ENCODE measurements around the gene CARMIL1.
"Not testable (repeated sequence)": the region's sequence is repeated elsewhere in the genome, so short reads cannot be mapped to it uniquely, and the experiment has no call there.

The CARMIL1 gene

GRCh38 chr6:25431975-25432307 is 152.8 kb downstream of the CARMIL1 start:
- TF ChIP-seq POLR2AphosphoS5 (IDR thresholded peaks at IDR 0.05; ENCODE audit: low read depth, low read length) (no peak), SPI1 (IDR thresholded peaks at IDR 0.05; ENCODE audit: low read depth, low read length) (no peak), PAX5 (IDR thresholded peaks at IDR 0.05; ENCODE audit: insufficient read depth, low read length, severe bottlenecking) (no peak), TAF1 (IDR thresholded peaks at IDR 0.05; ENCODE audit: low read depth, low read length) (no peak), POU2F2 (IDR thresholded peaks at IDR 0.05; ENCODE audit: low read depth, low read length) (no peak)
- DNase-seq (ENCODE audit: insufficient read length, low spot score), result no peak
- no peak for FAIRE-seq

DNA sequence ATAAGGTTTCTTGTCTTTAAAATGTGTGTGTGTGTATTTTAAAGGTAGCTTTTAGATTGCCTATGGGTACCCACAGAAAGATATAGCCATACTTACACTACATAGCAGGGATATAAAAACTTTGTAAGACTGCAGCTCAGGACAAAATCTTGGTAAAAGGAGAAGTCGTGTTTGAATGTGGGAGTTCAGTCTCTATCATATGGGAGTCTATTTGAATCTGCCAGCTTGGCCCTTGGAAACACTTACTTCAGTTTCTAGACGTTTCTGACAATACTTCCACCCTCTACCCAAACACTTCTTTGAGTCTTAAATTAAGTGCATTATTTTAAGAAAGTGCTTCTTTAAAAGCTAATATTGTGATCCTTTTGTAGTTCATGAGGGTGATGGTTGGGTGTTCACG is 155.7 kb downstream of the CARMIL1 start:
- DNase-seq (ENCODE audit: insufficient read length, low spot score), result no peak
- FAIRE-seq, result no peak
- TF ChIP-seq PAX5 (IDR thresholded peaks at IDR 0.05; ENCODE audit: insufficient read depth, low read length, severe bottlenecking) (no peak), SPI1 (IDR thresholded peaks at IDR 0.05; ENCODE audit: low read depth, low read length) (no peak), TAF1 (IDR thresholded peaks at IDR 0.05; ENCODE audit: low read depth, low read length) (no peak), POLR2A (IDR thresholded peaks at IDR 0.05; ENCODE audit: low read depth, low read length) (no peak), POLR2AphosphoS5 (IDR thresholded peaks at IDR 0.05; ENCODE audit: low read depth, low read length) (no peak), POU2F2 (IDR thresholded peaks at IDR 0.05; ENCODE audit: low read depth, low read length) (no peak)

DNA sequence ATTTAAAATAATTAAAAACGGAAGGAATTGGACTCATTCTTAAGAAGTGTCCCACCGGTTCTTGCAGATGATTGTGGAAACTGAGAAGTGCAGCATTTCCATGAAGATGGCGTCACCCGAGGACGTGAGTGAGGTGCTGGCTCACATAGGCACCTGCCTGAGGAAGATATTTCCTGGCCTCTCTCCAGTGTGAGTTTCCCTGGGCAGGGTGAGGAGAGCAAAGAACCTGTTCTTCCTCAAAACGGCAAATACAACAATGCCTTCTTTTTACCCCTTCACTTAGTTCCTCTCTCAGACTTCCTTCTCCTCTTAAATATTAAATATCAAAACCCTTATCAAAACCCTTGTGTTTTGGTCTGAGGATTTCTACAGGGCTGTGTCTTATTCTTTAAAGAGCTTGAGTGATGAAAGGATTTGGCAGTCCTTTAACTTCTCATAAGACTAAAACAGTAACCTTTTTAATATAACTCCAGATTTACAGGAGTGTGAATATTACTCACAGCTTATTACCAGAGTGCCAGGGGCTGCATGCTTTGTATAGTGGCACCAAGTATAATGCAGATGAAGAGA is 156.3 kb downstream of the CARMIL1 start:
- DNase-seq (ENCODE audit: insufficient read length, low spot score) (no peak), FAIRE-seq (no peak)
- TF ChIP-seq TAF1 (IDR thresholded peaks at IDR 0.05; ENCODE audit: low read depth, low read length) (no peak), PAX5 (IDR thresholded peaks at IDR 0.05; ENCODE audit: insufficient read depth, low read length, severe bottlenecking) (no peak)

DNA sequence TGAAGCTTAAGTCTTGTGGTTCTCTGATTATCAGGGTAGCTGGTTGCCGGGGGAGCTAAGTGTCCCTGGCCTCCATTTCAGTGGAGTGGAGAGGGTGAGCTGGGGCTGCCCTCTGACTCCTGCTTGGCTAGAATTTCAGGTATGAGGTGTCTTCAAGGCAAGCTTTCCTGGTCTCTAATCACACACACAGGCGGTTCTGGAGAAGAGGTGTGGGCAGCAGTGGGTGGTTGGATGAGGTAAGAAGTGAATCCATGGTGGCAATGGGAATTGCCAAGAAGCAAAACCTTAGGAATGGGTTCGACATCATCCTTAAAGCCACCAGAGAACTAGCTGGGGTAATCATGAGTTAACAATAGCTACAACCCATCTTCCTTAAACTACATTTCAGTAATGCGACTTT is 157.6 kb downstream of the CARMIL1 start:
- TF ChIP-seq POLR2A (IDR thresholded peaks at IDR 0.05; ENCODE audit: low read depth, low read length) (no peak), POLR2AphosphoS5 (IDR thresholded peaks at IDR 0.05; ENCODE audit: low read depth, low read length) (no peak), PAX5 (IDR thresholded peaks at IDR 0.05; ENCODE audit: insufficient read depth, low read length, severe bottlenecking) (no peak), POU2F2 (IDR thresholded peaks at IDR 0.05; ENCODE audit: low read depth, low read length) (no peak), TAF1 (IDR thresholded peaks at IDR 0.05; ENCODE audit: low read depth, low read length) (no peak), SPI1 (IDR thresholded peaks at IDR 0.05; ENCODE audit: low read depth, low read length) (no peak)
- FAIRE-seq (no peak), DNase-seq (ENCODE audit: insufficient read length, low spot score) (no peak)

DNA sequence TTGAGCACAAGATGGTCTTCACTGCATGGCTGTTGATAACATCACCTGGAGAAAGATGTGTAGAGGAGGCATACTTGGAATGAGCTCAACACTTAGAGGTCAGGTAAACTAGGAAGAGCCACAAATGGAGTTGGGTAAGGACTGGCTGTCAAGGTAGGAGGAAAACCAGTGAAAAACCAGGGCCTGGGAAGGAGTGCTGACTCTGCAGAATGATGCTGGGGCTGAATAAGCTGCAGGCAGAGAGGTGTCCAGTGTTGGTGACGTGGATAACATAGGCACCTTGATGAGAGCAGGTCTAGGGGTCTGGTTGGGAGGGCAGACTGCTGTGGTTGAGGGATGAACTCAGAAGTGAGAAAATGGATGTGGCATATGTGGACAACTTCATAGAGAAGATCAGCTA is 160.2 kb downstream of the CARMIL1 start:
- no peak for FAIRE-seq
- TF ChIP-seq TAF1 (IDR thresholded peaks at IDR 0.05; ENCODE audit: low read depth, low read length) (no peak), PAX5 (IDR thresholded peaks at IDR 0.05; ENCODE audit: insufficient read depth, low read length, severe bottlenecking) (no peak), POLR2A (IDR thresholded peaks at IDR 0.05; ENCODE audit: low read depth, low read length) (no peak), POLR2AphosphoS5 (IDR thresholded peaks at IDR 0.05; ENCODE audit: low read depth, low read length) (no peak), SPI1 (IDR thresholded peaks at IDR 0.05; ENCODE audit: low read depth, low read length) (no peak), POU2F2 (IDR thresholded peaks at IDR 0.05; ENCODE audit: low read depth, low read length) (no peak)
- DNase-seq (ENCODE audit: insufficient read length, low spot score), result no peak

- FAIRE-seq (no peak), DNase-seq (ENCODE audit: insufficient read length, low spot score) (no peak)
- TF ChIP-seq POU2F2 (IDR thresholded peaks at IDR 0.05; ENCODE audit: low read depth, low read length), result no peak
Observed at GRCh38 chr6:25441663-25442270, 162.6 kb downstream of the CARMIL1 start.

DNA sequence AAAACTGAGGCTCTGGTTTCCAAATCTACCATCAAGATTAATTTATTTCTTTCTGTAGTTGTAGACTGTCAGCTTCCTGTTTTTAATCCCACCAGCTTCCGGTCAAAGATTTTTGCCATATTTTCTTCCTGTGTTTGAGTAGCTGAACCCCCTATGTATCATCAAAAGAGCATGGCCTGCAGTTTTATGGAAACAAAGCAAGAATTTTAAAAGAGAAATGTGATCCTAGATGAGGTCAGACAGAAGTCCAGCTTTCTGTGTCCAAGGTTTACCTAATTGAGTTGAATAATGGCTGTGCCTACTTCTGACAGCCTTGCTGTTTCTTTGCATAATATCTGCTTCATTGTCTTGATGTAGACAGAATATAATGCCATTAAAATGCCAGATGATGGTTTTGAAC is 163.7 kb downstream of the CARMIL1 start:
- no peak for FAIRE-seq
- DNase-seq (ENCODE audit: insufficient read length, low spot score), result no peak
- TF ChIP-seq SPI1 (IDR thresholded peaks at IDR 0.05; ENCODE audit: low read depth, low read length) (no peak), POLR2AphosphoS5 (IDR thresholded peaks at IDR 0.05; ENCODE audit: low read depth, low read length) (no peak), PAX5 (IDR thresholded peaks at IDR 0.05; ENCODE audit: insufficient read depth, low read length, severe bottlenecking) (no peak), POU2F2 (IDR thresholded peaks at IDR 0.05; ENCODE audit: low read depth, low read length) (no peak), TAF1 (IDR thresholded peaks at IDR 0.05; ENCODE audit: low read depth, low read length) (no peak), POLR2A (IDR thresholded peaks at IDR 0.05; ENCODE audit: low read depth, low read length) (no peak)

- not testable (repeated sequence) for DNase-seq (ENCODE audit: insufficient read length, low spot score); FAIRE-seq
Observed at GRCh38 chr6:25444521-25444920, 165.3 kb downstream of the CARMIL1 start.

DNA sequence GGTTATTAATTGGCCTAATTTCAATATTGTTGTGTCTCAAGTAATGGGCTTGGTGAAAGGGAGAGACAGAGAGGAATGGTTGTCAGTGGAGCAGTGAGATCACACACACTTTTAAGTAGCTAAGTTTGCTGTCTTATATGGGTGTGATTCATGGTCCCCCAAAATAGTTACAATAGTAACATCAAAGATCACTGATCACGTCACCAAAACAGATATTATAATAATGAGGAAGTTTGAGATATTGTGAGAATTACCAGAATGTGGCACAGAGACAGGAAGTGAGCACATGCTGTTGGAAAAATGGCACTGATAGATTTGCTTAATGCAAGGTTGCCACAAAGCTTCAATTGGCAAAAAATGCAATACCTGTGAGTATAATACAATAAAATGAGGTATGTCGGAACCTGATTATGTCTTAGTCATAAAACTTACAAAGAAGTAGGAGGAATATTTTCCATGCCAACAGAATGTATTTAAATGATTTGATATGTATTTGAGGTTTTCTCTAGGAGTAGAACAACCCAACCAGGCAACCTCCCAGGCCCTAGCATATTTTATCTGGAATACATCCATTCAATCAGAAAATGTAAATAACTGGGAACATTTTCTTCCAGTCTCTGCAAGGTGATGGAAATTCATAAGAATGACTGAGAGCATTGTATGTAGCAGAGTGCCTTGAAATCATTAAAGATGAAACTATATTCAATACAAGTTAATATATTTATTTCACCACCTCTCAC is 167.8 kb downstream of the CARMIL1 start:
- FAIRE-seq (no peak), DNase-seq (ENCODE audit: insufficient read length, low spot score) (no peak)
- TF ChIP-seq POLR2A (IDR thresholded peaks at IDR 0.05; ENCODE audit: low read depth, low read length) (no peak), POU2F2 (IDR thresholded peaks at IDR 0.05; ENCODE audit: low read depth, low read length) (no peak), PAX5 (IDR thresholded peaks at IDR 0.05; ENCODE audit: insufficient read depth, low read length, severe bottlenecking) (no peak), SPI1 (IDR thresholded peaks at IDR 0.05; ENCODE audit: low read depth, low read length) (no peak), TAF1 (IDR thresholded peaks at IDR 0.05; ENCODE audit: low read depth, low read length) (no peak), POLR2AphosphoS5 (IDR thresholded peaks at IDR 0.05; ENCODE audit: low read depth, low read length) (no peak)

DNA sequence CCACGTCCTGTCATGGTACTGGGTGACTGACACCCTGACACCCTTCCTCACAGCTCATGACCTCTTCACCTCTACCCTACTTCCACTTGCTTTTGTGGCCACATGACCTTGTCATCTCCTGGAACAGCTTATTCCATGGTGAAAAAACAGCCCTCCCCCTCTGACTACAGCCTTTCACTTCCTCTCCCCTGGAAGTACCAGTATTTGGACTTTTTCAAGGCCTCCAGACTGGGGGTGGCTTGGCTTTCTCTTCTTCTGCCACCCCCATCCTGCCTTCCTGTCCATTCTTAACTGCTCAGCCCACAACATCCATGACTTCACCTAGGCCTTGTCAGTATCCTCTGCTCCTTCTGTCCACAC is 168.4 kb downstream of the CARMIL1 start:
- FAIRE-seq (no peak), DNase-seq (ENCODE audit: insufficient read length, low spot score) (no peak)
- TF ChIP-seq SPI1 (IDR thresholded peaks at IDR 0.05; ENCODE audit: low read depth, low read length) (peak; percentile 46), PAX5 (IDR thresholded peaks at IDR 0.05; ENCODE audit: insufficient read depth, low read length, severe bottlenecking) (no peak)
